DOHH2 (cell line): ENCODE measurements around the gene SLAMF1.

Source experiments
- H3F3A ChIP-seq: fragments of 200-600 bp; sonication (generic), shearing (Covaris generic); 2 replicates; pipeline ENCODE4 v1.6.0; 2016; ENCODE audit warnings: antibody characterized with exemption, mild to moderate bottlenecking; ENCODE audit not compliant: control insufficient read depth, insufficient read depth
- H3K27ac ChIP-seq: fragments of 200-600 bp; sonication (generic); 2 replicates; pipeline ENCODE4 v1.5.1; 2014; ENCODE audit warnings: low read depth, mild to moderate bottlenecking, low read length, moderate library complexity
- H3K27me3 ChIP-seq: fragments of 200-600 bp; sonication (generic); 2 replicates; pipeline ENCODE4 v1.6.1; 2014; ENCODE audit warnings: mild to moderate bottlenecking, low read length, mixed read lengths; ENCODE audit not compliant: control insufficient read depth
- H3K36me3 ChIP-seq: fragments of 200-600 bp; sonication (generic); 2 replicates; pipeline ENCODE4 v1.6.1; 2014; ENCODE audit warnings: mild to moderate bottlenecking, low read length, moderate library complexity, mixed read lengths; ENCODE audit not compliant: control insufficient read depth
- H3K4me1 ChIP-seq: fragments of 200-600 bp; sonication (generic); 2 replicates; pipeline ENCODE4 v1.6.1; 2014; ENCODE audit warnings: mild to moderate bottlenecking, low read length, mixed read lengths; ENCODE audit not compliant: control insufficient read depth
- H3K4me2 ChIP-seq: fragments of 200-600 bp; sonication (generic); 2 replicates; pipeline ENCODE4 v1.6.0; 2014; ENCODE audit warnings: mild to moderate bottlenecking, low read length, moderate library complexity
- H3K4me3 ChIP-seq: fragments of 200-600 bp; sonication (generic); 2 replicates; pipeline ENCODE4 v1.5.1; 2014; ENCODE audit warnings: mild to moderate bottlenecking, low read length, mixed read lengths
- H3K79me2 ChIP-seq: fragments of 200-600 bp; sonication (generic); 2 replicates; pipeline ENCODE4 v1.6.1; 2014; ENCODE audit warnings: mild to moderate bottlenecking, low read length, mixed read lengths; ENCODE audit not compliant: control insufficient read depth
- H3K9me2 ChIP-seq: fragments of 200-600 bp; sonication (generic); replicated peaks from 2 replicates; pipeline ENCODE4 v1.6.1; 2014; ENCODE audit warnings: mild to moderate bottlenecking, low read length, mixed read lengths; ENCODE audit not compliant: control insufficient read depth
- H3K9me3 ChIP-seq: fragments of 200-600 bp; sonication (generic); 2 replicates; pipeline ENCODE4 v1.6.1; 2014; ENCODE audit warnings: antibody characterized with exemption, low read length, mixed read lengths; ENCODE audit not compliant: control insufficient read depth, insufficient read depth
- H4K20me1 ChIP-seq: fragments of 200-600 bp; sonication (generic); 2 replicates; pipeline ENCODE4 v1.6.0; 2014; ENCODE audit warnings: low read depth, mild to moderate bottlenecking, antibody characterized with exemption, low read length, moderate library complexity; ENCODE audit not compliant: control insufficient read depth, insufficient read depth
- CTCF ChIP-seq: fragments of 200-600 bp; sonication (generic); IDR thresholded peaks from one replicate; pipeline ENCODE4 v1.5.1; 2014; ENCODE audit warnings: antibody characterized with exemption, mild to moderate bottlenecking, low read depth, low read length; ENCODE audit not compliant: poor library complexity, severe bottlenecking
- EZH2phosphoT487 ChIP-seq: fragments of 200-600 bp; sonication (generic); IDR thresholded peaks from 2 replicates; pipeline ENCODE4 v1.6.1; 2017; ENCODE audit warnings: borderline replicate concordance, mild to moderate bottlenecking, antibody characterized with exemption, low read length, moderate library complexity, mixed read lengths

Gene SLAMF1

GRCh38 chr1:160640359-160641123, 6.3 kb downstream of the SLAMF1 start:
- Histone ChIP-seq H3K79me2 (no peaks in the 10 kb centered on the region), H3K9me2 (no peaks in the 10 kb centered on the region), H3K4me2 (no peak overlapping the region), H3K36me3 (no peaks in the 10 kb centered on the region), H3K4me1 (peaks cover 40% of the 10 kb centered on the region), H3F3A (no peaks in the 10 kb centered on the region), H3K27me3 (no peaks in the 10 kb centered on the region), H3K4me3 (no peak overlapping the region), H4K20me1 (no peaks in the 10 kb centered on the region), H3K9me3 (no peaks in the 10 kb centered on the region), H3K27ac (no peak overlapping the region)
- no peak for TF ChIP-seq CTCF
- no peak for TF ChIP-seq EZH2phosphoT487

GRCh38 chr1:160639652-160640051, 7.2 kb downstream of the SLAMF1 start:
- Histone ChIP-seq H3K4me2 (no peak overlapping the region), H3F3A (no peaks in the 10 kb centered on the region), H3K9me2 (no peaks in the 10 kb centered on the region), H3K79me2 (no peaks in the 10 kb centered on the region), H4K20me1 (no peaks in the 10 kb centered on the region), H3K27me3 (no peaks in the 10 kb centered on the region), H3K4me3 (no peak overlapping the region), H3K4me1 (peaks cover 40% of the 10 kb centered on the region), H3K36me3 (no peaks in the 10 kb centered on the region), H3K9me3 (no peaks in the 10 kb centered on the region), H3K27ac (no peak overlapping the region)
- TF ChIP-seq CTCF, result no peak
- TF ChIP-seq EZH2phosphoT487, result no peak

GRCh38 chr1:160638926-160639325, 7.9 kb downstream of the SLAMF1 start:
- Histone ChIP-seq H3K4me2 (no peak overlapping the region), H3K4me3 (no peak overlapping the region), H4K20me1 (no peaks in the 10 kb centered on the region), H3K9me3 (no peaks in the 10 kb centered on the region), H3K36me3 (no peaks in the 10 kb centered on the region), H3K4me1 (peaks cover 40% of the 10 kb centered on the region), H3F3A (no peaks in the 10 kb centered on the region), H3K27me3 (no peaks in the 10 kb centered on the region), H3K9me2 (no peaks in the 10 kb centered on the region), H3K27ac (no peak overlapping the region), H3K79me2 (no peaks in the 10 kb centered on the region)
- TF ChIP-seq CTCF (no peak), EZH2phosphoT487 (no peak)
